Measurements from ENCODE around the gene LRRC46. TPM values are rescaled to one million over a fixed set of nuclear protein-coding genes. Genes with fewer than 3 reads are reported as not detected.

Gene LRRC46
- total RNA-seq, 3 donors from 2014 or later (not counting 1 experiment from before 2014, with no cell fraction given), result 1.7 to 3.1 (median 2.7) TPM

- H3K4me3 Mint-ChIP-seq, result no peak overlapping the region
- Histone ChIP-seq H3K9me3 (ENCODE audit: control insufficient read depth, insufficient read depth, low read length) (no peaks in the 10 kb centered on the region), H3K36me3 (ENCODE audit: control insufficient read depth, insufficient read depth, low read length) (peaks cover 83% of the 10 kb centered on the region), H3K4me3 (ENCODE audit: low read length) (no peak overlapping the region), H3K27me3 (ENCODE audit: control insufficient read depth, insufficient read depth, low read length) (no peaks in the 10 kb centered on the region), H3K27ac (ENCODE audit: low read length) (no peak overlapping the region), H3K4me1 (ENCODE audit: control insufficient read depth, insufficient read depth, low read length) (peaks cover 11% of the 10 kb centered on the region)
- no peak for TF ChIP-seq CTCF (IDR thresholded peaks at IDR 0.05)
- intact Hi-C loops (cut with micrococcal nuclease), result no loop called here
- ATAC-seq, result no peak
- peak overlapping the region; percentile 93 for H3K27ac Mint-ChIP-seq
- no peaks in the 10 kb centered on the region for H3K9me3 Mint-ChIP-seq
- H3K4me1 Mint-ChIP-seq, result peaks cover 29 to 39% of the 10 kb centered on the region in 2 donors
- DNase-seq, result peak in 1 of 2 donors; percentile 13
- 89% methylated on average over 18 of the region's 18 CpGs for WGBS (ENCODE audit: insufficient coverage)
- H3K27me3 Mint-ChIP-seq (ENCODE audit: low read depth in 2 of 2), result no peaks in the 10 kb centered on the region
- H3K36me3 Mint-ChIP-seq, result peaks cover 24% of the 10 kb centered on the region
Observed at GRCh38 chr17:47812146-47812920, 19.1 kb upstream of the LRRC46 start.

GRCh38 chr17:47813077-47813476, 18.4 kb upstream of the LRRC46 start:
- H3K4me1 ChIP-seq (ENCODE audit: control insufficient read depth, insufficient read depth, low read length), result peaks cover 11% of the 10 kb centered on the region
- H3K4me1 Mint-ChIP-seq, result peaks cover 29 to 44% of the 10 kb centered on the region in 2 donors
- H3K9me3 Mint-ChIP-seq, result no peaks in the 10 kb centered on the region
- DNase-seq, result no peak
- no peaks in the 10 kb centered on the region for H3K9me3 ChIP-seq (ENCODE audit: control insufficient read depth, insufficient read depth, low read length)
- H3K27ac ChIP-seq (ENCODE audit: low read length), result no peak overlapping the region
- peaks cover 83% of the 10 kb centered on the region for H3K36me3 ChIP-seq (ENCODE audit: control insufficient read depth, insufficient read depth, low read length)
- no peak overlapping the region for H3K4me3 ChIP-seq (ENCODE audit: low read length)
- H3K27ac Mint-ChIP-seq, result peak overlapping the region; percentile 93
- ATAC-seq, result no peak
- intact Hi-C loops (cut with micrococcal nuclease), result no loop called here
- peaks cover 24% of the 10 kb centered on the region for H3K36me3 Mint-ChIP-seq
- H3K27me3 ChIP-seq (ENCODE audit: control insufficient read depth, insufficient read depth, low read length), result no peaks in the 10 kb centered on the region
- no peak overlapping the region for H3K4me3 Mint-ChIP-seq
- WGBS (ENCODE audit: insufficient coverage), result 98% methylated on average over 14 of the region's 14 CpGs
- no peaks in the 10 kb centered on the region for H3K27me3 Mint-ChIP-seq (ENCODE audit: low read depth in 2 of 2)
- TF ChIP-seq CTCF (IDR thresholded peaks at IDR 0.05), result no peak

- peaks cover 81% of the 10 kb centered on the region for H3K36me3 ChIP-seq (ENCODE audit: control insufficient read depth, insufficient read depth, low read length)
- DNase-seq, result no peak
- H3K4me1 ChIP-seq (ENCODE audit: control insufficient read depth, insufficient read depth, low read length), result peaks cover 11% of the 10 kb centered on the region
- TF ChIP-seq CTCF (IDR thresholded peaks at IDR 0.05), result no peak
- no peak overlapping the region for H3K4me3 ChIP-seq (ENCODE audit: low read length)
- Mint-ChIP-seq H3K4me3 (no peak overlapping the region), H3K9me3 (no peaks in the 10 kb centered on the region), H3K4me1 (peaks cover 29 to 44% of the 10 kb centered on the region in 2 donors), H3K36me3 (peaks cover 24% of the 10 kb centered on the region), H3K27me3 (ENCODE audit: low read depth in 2 of 2) (no peaks in the 10 kb centered on the region), H3K27ac (peak overlapping the region in 1 of 2 donors; percentile 93)
- no peak for ATAC-seq
- H3K9me3 ChIP-seq (ENCODE audit: control insufficient read depth, insufficient read depth, low read length), result no peaks in the 10 kb centered on the region
- no peaks in the 10 kb centered on the region for H3K27me3 ChIP-seq (ENCODE audit: control insufficient read depth, insufficient read depth, low read length)
- H3K27ac ChIP-seq (ENCODE audit: low read length), result no peak overlapping the region
- WGBS (ENCODE audit: insufficient coverage), result 97% methylated on average over 22 of the region's 22 CpGs
- intact Hi-C loops (cut with micrococcal nuclease), result no loop called here
Observed at GRCh38 chr17:47813512-47814031, 17.9 kb upstream of the LRRC46 start.

All from natural killer cell (primary cell).